Prostate gland (tissue), 2 donors: ENCODE data around the gene TMEM45A.

ENCODE experiments used
- CTCF ChIP-seq, 4 experiments: fragments of 200-600 bp in 2 of 4; fragments of 450-650 bp in 2 of 4; sonication (generic) in 2 of 4; IDR thresholded peaks; 1 replicate in 3 of 4; 2 replicates in 1 of 4; pipeline ENCODE4 v1.5.1; 2016 to 2019; ENCODE audit warnings: antibody characterized with exemption in 4 of 4, mild to moderate bottlenecking in 2 of 4, moderate library complexity in 2 of 4
- POLR2A ChIP-seq: fragments of 450-650 bp; IDR thresholded peaks from one replicate; pipeline ENCODE4 v1.6.1; 2016; ENCODE audit warnings: antibody characterized with exemption, mild to moderate bottlenecking

DNA sequence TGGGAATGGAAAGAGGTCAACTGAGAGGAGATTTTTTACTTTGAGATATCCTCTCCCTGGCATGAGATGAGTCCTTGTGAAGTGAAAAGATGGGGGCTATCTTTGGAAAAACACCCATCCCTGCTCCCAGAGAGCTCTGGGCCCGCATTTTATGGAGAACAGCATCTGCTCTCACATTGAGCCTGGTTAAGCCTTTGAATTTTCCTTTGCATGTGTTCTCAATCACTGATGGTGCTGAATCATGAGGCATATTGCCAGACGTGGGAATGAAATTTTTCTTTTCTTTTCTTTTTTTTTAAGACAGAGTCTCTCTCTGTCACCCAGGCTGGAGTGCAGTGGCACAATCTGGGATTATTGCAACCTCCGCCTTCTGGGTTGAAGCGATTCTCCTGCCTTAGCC is 24.4 kb downstream of the TMEM45A start:
- no peak for TF ChIP-seq CTCF (IDR thresholded peaks at IDR 0.05)
- TF ChIP-seq POLR2A = no peak
